ENCODE results near the gene OR1I1.
"Not testable (repeated sequence)": the region's sequence is repeated elsewhere in the genome, so short reads cannot be mapped to it uniquely, and the experiment has no call there.

The OR1I1 gene, protein sequence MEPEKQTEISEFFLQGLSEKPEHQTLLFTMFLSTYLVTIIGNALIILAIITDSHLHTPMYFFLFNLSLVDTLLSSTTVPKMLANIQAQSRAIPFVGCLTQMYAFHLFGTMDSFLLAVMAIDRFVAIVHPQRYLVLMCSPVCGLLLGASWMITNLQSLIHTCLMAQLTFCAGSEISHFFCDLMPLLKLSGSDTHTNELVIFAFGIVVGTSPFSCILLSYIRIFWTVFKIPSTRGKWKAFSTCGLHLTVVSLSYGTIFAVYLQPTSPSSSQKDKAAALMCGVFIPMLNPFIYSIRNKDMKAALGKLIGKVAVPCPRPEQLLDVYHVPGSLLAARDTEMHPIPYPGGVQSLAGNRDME

DNA sequence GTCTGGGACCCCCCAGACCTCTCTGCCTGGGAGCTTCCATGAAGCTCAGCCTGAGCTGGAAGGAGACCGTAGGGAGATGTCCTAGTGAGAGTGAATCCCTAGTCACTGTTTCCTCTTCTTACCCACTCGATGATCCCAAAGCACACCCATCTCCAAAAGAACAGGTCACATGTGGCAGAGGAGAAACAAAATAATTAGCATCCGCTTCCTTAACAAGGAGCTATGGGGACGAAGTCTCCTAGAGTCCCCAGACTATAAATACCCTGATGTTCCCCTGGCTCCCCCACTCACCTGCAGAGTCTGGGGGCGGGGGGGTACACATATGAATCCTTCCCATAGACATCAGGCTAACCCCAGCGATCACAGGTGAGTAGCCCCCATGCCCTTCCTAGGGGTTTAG, at the start of gene OR1I1:
Gene OR1I1, plus strand, starts transcription at position 301 of the 400 bp plus-strand sequence. CDS start 4,855 bp downstream, outside the sequence.
- DNase-seq = no peak

DNA sequence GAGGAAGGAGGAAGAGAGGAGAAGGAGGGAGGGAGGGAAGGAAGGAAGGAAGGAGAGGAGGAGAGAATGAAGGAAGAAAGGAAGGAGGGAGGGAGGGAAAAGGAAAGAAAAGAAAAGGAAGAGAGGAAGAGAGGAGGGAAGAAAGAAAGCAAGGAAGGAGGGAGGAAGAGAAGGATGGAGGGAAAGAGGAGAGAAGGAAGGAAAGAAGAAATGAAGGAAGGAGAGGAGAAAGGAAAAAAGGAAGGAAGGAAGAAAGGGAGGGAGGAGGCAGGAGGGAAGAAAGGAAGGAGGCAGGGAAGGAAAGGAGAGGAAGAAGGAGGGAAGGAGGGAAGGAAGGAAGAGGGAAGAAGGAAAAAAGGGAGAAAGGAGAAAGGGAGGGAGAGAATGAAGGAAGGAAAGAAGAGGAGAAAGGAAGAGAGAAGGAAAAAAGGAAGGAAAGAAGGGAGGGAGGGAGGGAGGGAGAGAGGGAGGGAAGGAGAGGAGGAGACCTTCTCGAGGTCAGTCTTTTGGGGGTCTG, 46.2 kb upstream of the OR1I1 start:
- no peak for DNase-seq

DNA sequence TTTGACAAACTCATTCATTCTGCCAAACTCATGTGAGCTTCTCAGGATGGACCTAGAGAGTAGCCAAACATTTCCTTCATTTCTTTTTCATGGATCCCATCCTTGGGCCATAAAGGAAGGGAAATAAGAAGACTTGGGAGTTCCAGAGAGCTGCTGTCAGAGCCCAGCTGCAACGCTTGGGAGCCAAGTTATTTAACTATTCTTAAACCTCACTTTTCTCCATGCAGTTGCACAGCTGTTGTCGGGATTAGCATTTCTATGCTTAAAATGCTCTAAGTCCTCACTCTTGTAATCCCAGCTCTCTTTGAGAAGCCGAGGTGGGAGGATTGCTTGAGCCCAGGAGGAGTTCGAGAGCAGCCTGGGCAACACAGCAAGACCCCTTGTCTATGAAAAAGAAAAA, 44.4 kb upstream of the OR1I1 start:
- no peak for DNase-seq

GRCh38 chr19:15038294-15038693, 43.7 kb upstream of the OR1I1 start:
- DNase-seq = no peak

DNA sequence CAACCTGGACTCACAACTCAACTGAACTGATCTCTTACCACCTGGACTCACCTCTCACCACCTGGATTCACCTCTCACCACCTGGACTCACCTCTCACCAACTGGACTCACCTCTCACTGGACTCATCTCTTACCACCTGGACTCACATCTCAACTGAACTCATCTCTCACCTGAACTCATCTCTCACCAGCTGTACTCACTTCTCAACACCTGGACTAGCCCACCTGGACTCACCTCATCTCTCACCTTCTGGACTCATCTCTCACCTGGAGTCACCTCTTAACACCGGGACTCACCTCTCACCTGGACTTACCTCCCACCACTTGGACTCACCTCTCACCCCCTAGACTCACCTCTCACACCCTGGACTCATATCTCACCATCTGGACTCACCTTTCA, 40.0 kb upstream of the OR1I1 start:
- no peak for DNase-seq

DNA sequence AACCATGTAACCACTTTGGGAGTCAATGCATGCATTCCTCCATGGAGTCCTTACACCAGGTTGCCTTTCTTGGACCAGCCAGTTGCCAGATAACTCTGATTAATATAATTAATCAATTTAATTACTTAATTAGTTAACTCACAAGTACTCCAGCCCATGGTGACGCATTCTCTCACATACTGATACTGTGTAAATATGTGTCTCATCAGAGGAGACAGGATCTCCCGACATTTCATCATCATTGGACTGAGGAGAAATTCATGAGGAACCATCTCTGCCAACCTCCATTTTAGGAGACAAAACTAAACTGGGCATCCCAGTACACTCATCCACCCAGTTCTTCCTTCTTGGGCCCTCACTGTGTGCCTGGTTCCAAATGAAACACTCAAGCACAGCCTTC, 39.2 kb upstream of the OR1I1 start:
- peak; percentile 47 to 52 for DNase-seq

- DNase-seq = no peak
Observed at GRCh38 chr19:15045506-15045905, 36.5 kb upstream of the OR1I1 start.

DNA sequence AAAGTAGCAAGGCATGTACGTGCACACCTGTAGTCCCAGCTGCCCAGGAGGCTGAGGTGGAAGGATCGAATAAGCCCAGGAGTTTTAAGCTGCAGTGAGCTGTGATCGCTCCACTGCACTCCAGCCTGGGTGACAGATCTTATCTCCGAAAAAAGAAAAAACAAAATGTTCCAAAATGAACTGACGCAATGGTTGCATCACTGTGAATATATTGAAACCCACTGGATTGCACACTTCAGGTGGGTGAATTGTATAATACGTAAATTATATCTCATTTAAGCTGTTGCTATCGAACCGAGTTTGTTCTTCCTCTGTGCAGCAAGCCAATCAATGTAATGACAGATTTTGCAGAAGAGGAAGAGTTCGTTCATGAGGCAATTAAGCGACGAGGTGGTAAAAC, 34.3 kb upstream of the OR1I1 start:
- no peak for DNase-seq

GRCh38 chr19:15048128-15048527, 33.9 kb upstream of the OR1I1 start:
- no peak for DNase-seq

DNA sequence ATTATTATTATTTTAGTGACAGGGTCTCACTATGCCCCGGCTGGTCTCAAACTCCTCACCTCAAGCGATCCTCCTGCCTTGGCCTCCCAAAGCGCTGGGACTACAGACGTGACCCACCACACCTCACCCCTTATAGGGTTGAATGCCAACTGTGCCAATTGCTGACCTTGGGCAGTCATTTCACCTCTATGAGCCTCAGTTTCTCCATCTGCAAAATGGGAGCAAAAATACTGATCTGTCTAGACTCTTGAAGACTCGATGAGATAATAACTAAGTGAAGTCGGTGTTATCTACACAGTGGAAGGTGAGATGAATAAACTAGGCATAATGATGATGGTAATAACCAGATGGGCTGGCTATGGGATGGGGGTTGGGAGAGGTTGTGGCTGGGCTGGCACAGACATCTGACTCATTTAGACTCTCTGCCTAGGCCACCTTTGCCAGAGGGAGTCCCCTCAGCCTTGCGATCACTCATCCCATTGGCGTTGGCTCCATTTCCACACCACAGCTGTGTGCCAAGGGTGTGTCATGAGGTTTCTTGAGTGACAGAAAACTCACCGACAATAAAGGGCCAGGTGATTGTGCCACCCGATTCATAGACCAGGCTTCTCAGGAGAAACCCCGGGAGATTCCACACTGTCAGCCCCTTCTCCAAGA, 33.0 kb upstream of the OR1I1 start, which contains the start of gene CASP14:
Gene CASP14, plus strand, starts transcription at position 596 of the 657 bp plus-strand sequence. CDS start 2,772 bp downstream, outside the sequence.
- DNase-seq = no peak

DNA sequence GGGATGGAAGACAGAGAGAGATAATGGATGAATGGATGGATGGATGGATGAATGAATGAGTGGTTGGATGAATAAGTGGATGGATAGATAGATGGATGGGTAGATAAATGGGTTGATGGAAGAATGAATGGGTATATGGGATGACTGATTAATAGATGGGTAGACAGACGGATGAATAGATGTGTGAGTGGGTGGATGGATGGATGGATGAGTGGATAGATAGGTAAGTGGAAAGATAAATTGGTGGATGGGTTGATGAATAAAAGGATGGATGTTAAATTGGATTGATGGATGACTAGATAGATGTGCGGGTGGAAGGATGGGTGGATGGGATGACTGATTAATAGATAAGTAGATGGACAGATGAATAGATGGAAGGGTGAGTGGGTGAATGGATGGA, 31.4 kb upstream of the OR1I1 start:
- no peak for DNase-seq

DNA sequence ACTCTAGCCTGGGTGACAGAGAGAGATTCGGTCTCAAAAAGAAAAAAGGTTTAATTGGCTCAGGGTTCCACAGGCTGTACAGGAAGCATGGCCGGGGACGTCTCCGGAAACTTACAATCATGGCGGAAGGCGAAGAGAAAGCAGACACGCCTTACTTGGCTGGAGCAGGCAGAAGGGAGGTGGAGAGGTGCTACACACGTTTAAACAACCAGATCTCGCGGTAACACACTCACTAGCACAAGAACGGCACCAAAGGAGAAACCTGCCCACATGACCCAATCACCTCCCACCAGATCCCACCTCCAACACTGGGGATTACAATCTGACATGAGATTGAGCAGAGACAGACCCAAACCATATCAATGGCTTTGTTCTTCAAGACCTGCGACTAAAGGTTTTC, 20.0 kb upstream of the OR1I1 start:
- no peak for DNase-seq

GRCh38 chr19:15070386-15070785, 11.6 kb upstream of the OR1I1 start:
- DNase-seq = not testable (repeated sequence)

- DNase-seq = no peak
Observed at GRCh38 chr19:15072930-15073647, 8.9 kb upstream of the OR1I1 start.

GRCh38 chr19:15074371-15074770, 7.6 kb upstream of the OR1I1 start:
- DNase-seq = no peak

DNA sequence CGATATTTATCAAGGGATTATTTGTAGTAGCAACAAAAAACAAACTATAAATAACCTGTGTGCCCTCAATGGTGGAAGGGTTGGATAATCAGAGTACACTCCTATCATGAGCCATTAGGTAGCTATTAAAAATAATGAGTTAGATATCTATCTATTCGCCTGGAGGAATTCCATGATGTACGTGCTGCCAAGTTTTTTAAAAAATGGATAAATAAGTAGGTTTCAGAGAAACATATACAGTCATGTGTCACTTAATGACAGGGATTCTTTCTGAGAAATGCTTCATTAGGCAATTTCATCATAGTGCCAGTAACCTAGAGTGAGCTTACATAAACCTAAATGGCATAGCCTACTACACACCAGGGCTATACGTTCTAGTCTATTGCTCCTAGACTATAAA, 6.2 kb upstream of the OR1I1 start:
- DNase-seq = no peak

DNA sequence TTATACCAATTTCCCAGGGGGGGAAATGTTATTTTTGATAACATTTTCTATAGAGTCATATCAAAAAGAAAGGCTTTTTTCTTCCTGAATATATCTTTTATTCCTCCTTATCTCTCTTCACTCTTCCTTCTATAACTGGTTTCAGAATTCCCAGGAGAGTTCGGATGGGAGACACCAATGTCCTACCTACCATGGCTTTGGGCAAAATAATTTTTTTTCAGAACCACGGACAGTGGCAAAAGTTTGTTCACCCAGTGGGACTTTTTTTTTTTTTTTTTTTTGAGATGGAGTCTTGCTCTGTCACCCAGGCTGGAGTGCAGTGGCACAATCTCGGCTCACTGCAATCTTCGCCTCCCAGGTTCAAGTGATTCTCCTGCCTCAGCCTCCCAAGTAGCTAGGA, 2.0 kb upstream of the OR1I1 start:
- DNase-seq = not testable (repeated sequence)

GRCh38 chr19:15087182-15087581, 5.2 kb downstream of the OR1I1 start:
- no peak for DNase-seq

DNA sequence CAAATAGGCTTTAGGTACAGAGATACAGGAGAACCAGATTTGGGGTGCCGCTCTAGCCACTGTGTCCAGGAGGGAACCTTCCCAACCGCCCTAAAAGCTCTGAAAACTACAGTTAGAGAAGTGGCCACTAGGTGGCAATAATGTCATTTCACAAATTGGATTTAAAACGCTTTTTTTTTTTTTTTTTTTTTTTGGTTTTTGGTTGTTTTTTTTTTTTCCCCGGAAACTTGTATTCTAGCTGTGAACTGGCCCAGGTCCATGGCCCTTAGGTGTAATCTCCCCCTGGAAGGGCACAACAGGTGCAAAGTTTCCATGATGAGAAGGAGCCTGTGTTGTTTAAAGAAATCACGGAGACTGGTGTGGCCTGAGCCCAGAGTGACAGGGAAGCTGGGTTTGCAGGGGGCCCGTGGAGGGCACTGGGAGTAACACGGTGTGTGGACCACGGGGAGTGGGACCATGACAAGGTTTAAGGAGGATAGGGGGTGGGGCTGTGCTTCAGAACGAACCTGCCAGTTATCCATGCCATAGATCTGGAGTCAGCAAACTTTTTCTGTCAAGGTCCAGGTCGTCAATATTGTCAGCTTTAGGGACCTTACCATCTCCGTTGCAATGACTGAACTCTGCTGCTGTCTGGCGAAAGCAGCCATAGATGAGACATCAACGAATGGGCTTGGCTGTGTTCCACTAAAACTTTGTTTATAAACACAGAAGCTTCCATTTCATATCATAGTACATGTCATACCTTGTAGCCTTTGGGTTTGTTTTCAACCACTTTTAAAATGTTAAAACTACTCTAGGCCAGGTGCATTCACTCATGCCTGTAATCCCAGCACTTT, 10.1 kb downstream of the OR1I1 start:
- DNase-seq = peak; percentile 49 to 95

GRCh38 chr19:15093001-15093400, 11.0 kb downstream of the OR1I1 start:
- DNase-seq = no peak

DNA sequence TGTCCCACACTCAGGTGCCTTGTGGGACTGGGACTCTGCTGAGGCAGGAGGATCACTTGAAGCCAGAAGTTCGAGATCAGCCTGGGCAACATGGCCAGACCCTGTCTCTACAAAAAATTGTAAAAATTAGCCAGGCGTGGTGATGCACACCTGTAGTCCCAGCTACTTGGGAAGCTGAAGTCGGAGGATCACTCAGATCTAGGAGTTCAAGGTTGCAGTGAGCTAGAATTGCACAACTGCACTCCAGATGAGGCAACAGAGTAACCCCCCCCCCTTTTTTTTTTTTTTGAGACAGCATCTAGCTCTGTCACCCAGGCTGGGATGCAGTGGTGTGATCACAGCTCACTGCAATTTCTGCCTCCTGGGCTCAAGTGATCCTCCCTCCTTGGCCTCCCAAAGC, 14.2 kb downstream of the OR1I1 start:
- no peak for DNase-seq

- not testable (repeated sequence) for DNase-seq
Observed at GRCh38 chr19:15097980-15098379, 16.0 kb downstream of the OR1I1 start.

DNA sequence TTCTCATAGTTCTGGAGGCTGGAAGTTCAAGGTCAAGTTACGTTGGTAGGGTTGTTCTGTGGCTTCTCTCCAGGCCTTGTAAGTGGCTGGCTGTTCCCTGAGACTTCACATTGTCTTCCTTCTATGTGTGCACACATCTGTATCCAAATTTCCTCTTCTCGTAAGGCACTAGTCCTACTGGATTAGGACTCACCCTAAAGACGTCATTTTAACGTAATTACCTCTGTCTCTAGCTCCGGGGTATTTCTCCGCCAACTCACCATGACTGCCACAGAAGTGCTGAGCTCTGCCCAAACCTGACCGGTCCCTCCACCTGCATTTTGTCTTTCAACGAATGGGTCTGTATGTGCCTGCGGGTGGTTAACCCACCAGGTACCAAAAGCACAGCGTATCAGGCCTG, 16.4 kb downstream of the OR1I1 start:
- no peak for DNase-seq

Measured in inflammatory macrophage treated with lipopolysaccharide for 1 hour (primary cell).